Measurements from ENCODE around the gene TPR. TPM values are rescaled to one million over a fixed set of nuclear protein-coding genes. Genes with fewer than 3 reads are reported as not detected.
"Not testable (repeated sequence)": the region's sequence is repeated elsewhere in the genome, so short reads cannot be mapped to it uniquely, and the experiment has no call there.

TPR gene
- polyA plus RNA-seq, 1 donor (not counting 4 experiments of a cell fraction or from before 2014, with no cell fraction given): 46.8 TPM

DNA sequence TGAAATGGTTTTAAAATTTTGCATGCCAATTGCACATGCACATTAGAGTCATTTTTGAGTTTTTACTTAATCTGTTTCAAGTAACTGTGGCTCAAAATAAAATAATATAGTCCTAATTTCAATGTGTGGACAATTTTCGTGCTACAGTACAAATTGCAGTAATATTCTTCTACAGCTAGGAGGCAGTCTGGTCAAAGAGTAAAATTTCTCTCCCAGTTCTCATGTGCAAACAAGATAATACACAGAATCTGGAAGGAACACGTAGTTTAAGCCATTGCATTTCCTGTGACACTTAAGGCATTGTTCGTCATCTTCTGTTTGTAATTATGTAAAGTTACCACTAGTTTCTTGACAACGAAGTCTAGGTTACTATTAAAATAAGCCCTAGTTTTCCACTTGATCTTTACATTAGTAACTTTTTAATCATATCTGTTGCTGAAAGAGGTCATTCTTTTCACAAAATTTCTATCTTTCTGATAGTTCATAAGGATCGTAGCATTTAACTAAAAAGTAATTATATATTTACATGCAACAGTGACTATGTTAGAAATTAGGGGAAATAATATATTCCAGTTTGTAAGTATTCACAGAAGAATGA, 29.5 kb upstream of the TPR start:
- no peak for TF ChIP-seq EZH2 (IDR thresholded peaks at IDR 0.05; ENCODE audit: low read length)
- TF ChIP-seq, protein P1, sequence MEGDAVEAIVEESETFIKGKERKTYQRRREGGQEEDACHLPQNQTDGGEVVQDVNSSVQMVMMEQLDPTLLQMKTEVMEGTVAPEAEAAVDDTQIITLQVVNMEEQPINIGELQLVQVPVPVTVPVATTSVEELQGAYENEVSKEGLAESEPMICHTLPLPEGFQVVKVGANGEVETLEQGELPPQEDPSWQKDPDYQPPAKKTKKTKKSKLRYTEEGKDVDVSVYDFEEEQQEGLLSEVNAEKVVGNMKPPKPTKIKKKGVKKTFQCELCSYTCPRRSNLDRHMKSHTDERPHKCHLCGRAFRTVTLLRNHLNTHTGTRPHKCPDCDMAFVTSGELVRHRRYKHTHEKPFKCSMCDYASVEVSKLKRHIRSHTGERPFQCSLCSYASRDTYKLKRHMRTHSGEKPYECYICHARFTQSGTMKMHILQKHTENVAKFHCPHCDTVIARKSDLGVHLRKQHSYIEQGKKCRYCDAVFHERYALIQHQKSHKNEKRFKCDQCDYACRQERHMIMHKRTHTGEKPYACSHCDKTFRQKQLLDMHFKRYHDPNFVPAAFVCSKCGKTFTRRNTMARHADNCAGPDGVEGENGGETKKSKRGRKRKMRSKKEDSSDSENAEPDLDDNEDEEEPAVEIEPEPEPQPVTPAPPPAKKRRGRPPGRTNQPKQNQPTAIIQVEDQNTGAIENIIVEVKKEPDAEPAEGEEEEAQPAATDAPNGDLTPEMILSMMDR (optimal IDR thresholded peaks at IDR 0.05 in 1 of 3, IDR thresholded peaks at IDR 0.05 in 1 of 3, conservative IDR thresholded peaks at IDR 0.05 in 1 of 3; ENCODE audit: extremely low read depth in 1 of 3, insufficient read depth in 2 of 3, low read length in 3 of 3): peak in 2 of 3 experiments; percentile 54 to 66
- Histone ChIP-seq H3K27me3 (ENCODE audit: control insufficient read depth, extremely low read depth, insufficient read depth, low read length) (no peaks in the 10 kb centered on the region), H3K36me3 (ENCODE audit: control insufficient read depth in 2 of 2, extremely low read depth in 1 of 2, insufficient read depth in 2 of 2, low read length in 2 of 2) (peaks cover 1 to 9% of the 10 kb centered on the region in 2 experiments), H3K4me1 (ENCODE audit: control insufficient read depth, extremely low read depth, insufficient read depth, low read length) (no peaks in the 10 kb centered on the region), H3K4me3 (ENCODE audit: control insufficient read depth in 2 of 3, extremely low read depth in 1 of 3, insufficient read depth in 2 of 3, low read depth in 1 of 3, low read length in 3 of 3) (no peak overlapping the region), H3K9ac (ENCODE audit: control insufficient read depth, extremely low read depth, insufficient read depth, low read length) (peak overlapping the region; percentile 15), H2AFZ (ENCODE audit: control insufficient read depth, low read length) (no peak overlapping the region), H3K4me2 (ENCODE audit: control insufficient read depth, extremely low read depth, insufficient read depth, low read depth, low read length) (no peak overlapping the region), H3K9me1 (ENCODE audit: control insufficient read depth, extremely low read depth, insufficient read depth, low read length) (no peaks in the 10 kb centered on the region), H4K20me1 (ENCODE audit: control insufficient read depth, extremely low read depth, insufficient read depth, low read length) (no peaks in the 10 kb centered on the region), H3K27ac (ENCODE audit: control insufficient read depth, insufficient read depth, low read length) (peak overlapping the region; percentile 45), H3K79me2 (ENCODE audit: control insufficient read depth, insufficient read depth, low read length) (no peaks in the 10 kb centered on the region), H3K9me3 (ENCODE audit: control insufficient read depth, low read depth, low read length) (no peaks in the 10 kb centered on the region)
- peak; percentile 11 for DNase-seq (ENCODE audit: low read depth, low spot score)
- dilution Hi-C loops (cut with MboI; ENCODE audit: extremely low pct_ligation_motif_present, low sequenced_read_pairs): no loop called here
- peak; percentile 59 for FAIRE-seq

DNA sequence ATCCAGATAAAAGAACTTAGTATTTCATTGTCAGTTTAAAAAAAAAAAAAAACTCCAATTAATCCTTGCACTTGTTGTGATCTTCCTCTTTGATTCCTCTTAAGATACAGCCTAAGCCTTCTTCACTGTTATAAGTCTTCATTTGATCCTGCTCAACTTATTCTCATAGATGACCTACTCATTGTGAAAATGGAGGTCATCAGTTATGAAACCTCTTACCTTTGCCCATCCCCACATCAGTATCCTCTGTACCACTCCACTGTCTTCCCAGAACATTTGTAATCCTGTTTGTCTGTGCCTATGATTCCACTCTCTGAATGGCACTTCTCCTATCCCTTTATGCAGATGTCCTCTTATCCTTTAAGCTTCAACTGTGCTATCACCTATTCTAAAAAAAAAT, 28.6 kb upstream of the TPR start:
- dilution Hi-C loops (cut with MboI; ENCODE audit: extremely low pct_ligation_motif_present, low sequenced_read_pairs): no loop called here
- no peaks in the 10 kb centered on the region for H4K20me1 ChIP-seq (ENCODE audit: control insufficient read depth, extremely low read depth, insufficient read depth, low read length)

DNA sequence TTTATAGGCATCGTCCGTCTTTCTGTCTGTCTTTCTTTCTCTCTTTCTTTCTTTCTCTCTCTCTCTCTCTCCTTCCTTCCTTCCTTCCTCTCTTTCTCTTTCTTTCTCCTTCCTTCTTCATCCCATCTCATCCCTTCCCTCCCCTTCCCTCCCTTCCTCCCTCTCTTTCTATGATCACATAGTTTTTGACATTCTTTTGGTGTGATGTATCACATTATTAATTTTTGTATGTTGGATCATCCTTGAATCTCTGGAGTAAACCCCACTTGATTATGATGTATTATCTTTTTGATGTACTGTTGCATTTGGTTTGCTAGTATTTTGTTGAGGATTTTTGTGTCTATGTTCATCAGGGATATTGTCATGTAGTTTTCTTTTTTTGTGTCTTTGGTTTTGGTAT, 26.4 kb upstream of the TPR start:
- H3K4me2 ChIP-seq (ENCODE audit: control insufficient read depth, extremely low read depth, insufficient read depth, low read depth, low read length); H2AFZ ChIP-seq (ENCODE audit: control insufficient read depth, low read length); H3K36me3 ChIP-seq (ENCODE audit: control insufficient read depth in 2 of 2, extremely low read depth in 1 of 2, insufficient read depth in 2 of 2, low read length in 2 of 2); H3K9me3 ChIP-seq (ENCODE audit: control insufficient read depth, low read depth, low read length); DNase-seq (ENCODE audit: low read depth, low spot score); H3K4me1 ChIP-seq (ENCODE audit: control insufficient read depth, extremely low read depth, insufficient read depth, low read length); H3K79me2 ChIP-seq (ENCODE audit: control insufficient read depth, insufficient read depth, low read length); dilution Hi-C loops (cut with MboI; ENCODE audit: extremely low pct_ligation_motif_present, low sequenced_read_pairs); FAIRE-seq; H3K9ac ChIP-seq (ENCODE audit: control insufficient read depth, extremely low read depth, insufficient read depth, low read length); H4K20me1 ChIP-seq (ENCODE audit: control insufficient read depth, extremely low read depth, insufficient read depth, low read length); H3K27ac ChIP-seq (ENCODE audit: control insufficient read depth, insufficient read depth, low read length); H3K4me3 ChIP-seq (ENCODE audit: control insufficient read depth in 2 of 3, extremely low read depth in 1 of 3, insufficient read depth in 2 of 3, low read depth in 1 of 3, low read length in 3 of 3); H3K9me1 ChIP-seq (ENCODE audit: control insufficient read depth, extremely low read depth, insufficient read depth, low read length); H3K27me3 ChIP-seq (ENCODE audit: control insufficient read depth, extremely low read depth, insufficient read depth, low read length): not testable (repeated sequence)

More for the DNA sequence above, 28.6 kb upstream of the TPR start:
- FAIRE-seq (no peak), DNase-seq (ENCODE audit: low read depth, low spot score) (no peak)
- Histone ChIP-seq H2AFZ (ENCODE audit: control insufficient read depth, low read length) (no peak overlapping the region), H3K9me1 (ENCODE audit: control insufficient read depth, extremely low read depth, insufficient read depth, low read length) (no peaks in the 10 kb centered on the region), H3K4me1 (ENCODE audit: control insufficient read depth, extremely low read depth, insufficient read depth, low read length) (no peaks in the 10 kb centered on the region), H3K36me3 (ENCODE audit: control insufficient read depth in 2 of 2, extremely low read depth in 1 of 2, insufficient read depth in 2 of 2, low read length in 2 of 2) (peaks cover 1 to 4% of the 10 kb centered on the region in 2 experiments), H3K27me3 (ENCODE audit: control insufficient read depth, extremely low read depth, insufficient read depth, low read length) (no peaks in the 10 kb centered on the region), H3K79me2 (ENCODE audit: control insufficient read depth, insufficient read depth, low read length) (no peaks in the 10 kb centered on the region), H3K9me3 (ENCODE audit: control insufficient read depth, low read depth, low read length) (no peaks in the 10 kb centered on the region), H3K27ac (ENCODE audit: control insufficient read depth, insufficient read depth, low read length) (no peak overlapping the region), H3K9ac (ENCODE audit: control insufficient read depth, extremely low read depth, insufficient read depth, low read length) (no peak overlapping the region), H3K4me2 (ENCODE audit: control insufficient read depth, extremely low read depth, insufficient read depth, low read depth, low read length) (no peak overlapping the region), H3K4me3 (ENCODE audit: control insufficient read depth in 2 of 3, extremely low read depth in 1 of 3, insufficient read depth in 2 of 3, low read depth in 1 of 3, low read length in 3 of 3) (no peak overlapping the region)
- TF ChIP-seq EZH2 (IDR thresholded peaks at IDR 0.05; ENCODE audit: low read length): no peak

DNA sequence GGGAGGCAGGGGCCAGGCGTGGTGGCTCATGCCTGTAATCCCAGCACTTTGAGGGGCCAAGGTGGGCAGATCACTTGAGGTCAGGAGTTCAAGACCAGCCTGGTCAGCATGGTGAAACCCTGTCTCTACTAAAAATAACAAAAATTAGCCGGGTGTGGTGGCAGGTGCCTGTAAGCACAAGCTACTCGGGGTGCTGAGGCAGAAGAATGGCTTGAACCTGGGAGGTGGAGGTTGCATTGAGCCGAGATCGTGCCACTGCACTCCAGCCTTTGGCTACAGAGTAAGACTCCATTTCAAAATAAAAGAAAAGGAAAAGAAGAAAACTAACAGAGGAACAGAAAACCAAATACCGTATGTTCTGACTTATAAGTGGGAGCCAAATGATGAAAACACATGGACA, 17.7 kb upstream of the TPR start:
- H3K36me3 ChIP-seq (ENCODE audit: control insufficient read depth in 2 of 2, extremely low read depth in 1 of 2, insufficient read depth in 2 of 2, low read length in 2 of 2); FAIRE-seq; H3K9me1 ChIP-seq (ENCODE audit: control insufficient read depth, extremely low read depth, insufficient read depth, low read length); DNase-seq (ENCODE audit: low read depth, low spot score); H4K20me1 ChIP-seq (ENCODE audit: control insufficient read depth, extremely low read depth, insufficient read depth, low read length); H3K27ac ChIP-seq (ENCODE audit: control insufficient read depth, insufficient read depth, low read length); H3K4me2 ChIP-seq (ENCODE audit: control insufficient read depth, extremely low read depth, insufficient read depth, low read depth, low read length); H3K4me3 ChIP-seq (ENCODE audit: control insufficient read depth in 2 of 3, extremely low read depth in 1 of 3, insufficient read depth in 2 of 3, low read depth in 1 of 3, low read length in 3 of 3); H3K79me2 ChIP-seq (ENCODE audit: control insufficient read depth, insufficient read depth, low read length); H3K27me3 ChIP-seq (ENCODE audit: control insufficient read depth, extremely low read depth, insufficient read depth, low read length); H3K4me1 ChIP-seq (ENCODE audit: control insufficient read depth, extremely low read depth, insufficient read depth, low read length); H2AFZ ChIP-seq (ENCODE audit: control insufficient read depth, low read length); dilution Hi-C loops (cut with MboI; ENCODE audit: extremely low pct_ligation_motif_present, low sequenced_read_pairs); H3K9me3 ChIP-seq (ENCODE audit: control insufficient read depth, low read depth, low read length); H3K9ac ChIP-seq (ENCODE audit: control insufficient read depth, extremely low read depth, insufficient read depth, low read length): not testable (repeated sequence)

Data from keratinocyte (primary cell).